CD4-positive, alpha-beta T cell treated with Interleukin-2 at 100 ng/mL for 4 hours (primary cell): ENCODE measurements around the gene TMEM183A.
"Not testable (repeated sequence)": the region's sequence is repeated elsewhere in the genome, so short reads cannot be mapped to it uniquely, and the experiment has no call there.

ENCODE experiments used
- DNase-seq: peaks from one replicate; pipeline ENCODE4 v3.0.0-alpha.2; 2020; ENCODE audit warnings: low spot score

Gene TMEM183A

DNA sequence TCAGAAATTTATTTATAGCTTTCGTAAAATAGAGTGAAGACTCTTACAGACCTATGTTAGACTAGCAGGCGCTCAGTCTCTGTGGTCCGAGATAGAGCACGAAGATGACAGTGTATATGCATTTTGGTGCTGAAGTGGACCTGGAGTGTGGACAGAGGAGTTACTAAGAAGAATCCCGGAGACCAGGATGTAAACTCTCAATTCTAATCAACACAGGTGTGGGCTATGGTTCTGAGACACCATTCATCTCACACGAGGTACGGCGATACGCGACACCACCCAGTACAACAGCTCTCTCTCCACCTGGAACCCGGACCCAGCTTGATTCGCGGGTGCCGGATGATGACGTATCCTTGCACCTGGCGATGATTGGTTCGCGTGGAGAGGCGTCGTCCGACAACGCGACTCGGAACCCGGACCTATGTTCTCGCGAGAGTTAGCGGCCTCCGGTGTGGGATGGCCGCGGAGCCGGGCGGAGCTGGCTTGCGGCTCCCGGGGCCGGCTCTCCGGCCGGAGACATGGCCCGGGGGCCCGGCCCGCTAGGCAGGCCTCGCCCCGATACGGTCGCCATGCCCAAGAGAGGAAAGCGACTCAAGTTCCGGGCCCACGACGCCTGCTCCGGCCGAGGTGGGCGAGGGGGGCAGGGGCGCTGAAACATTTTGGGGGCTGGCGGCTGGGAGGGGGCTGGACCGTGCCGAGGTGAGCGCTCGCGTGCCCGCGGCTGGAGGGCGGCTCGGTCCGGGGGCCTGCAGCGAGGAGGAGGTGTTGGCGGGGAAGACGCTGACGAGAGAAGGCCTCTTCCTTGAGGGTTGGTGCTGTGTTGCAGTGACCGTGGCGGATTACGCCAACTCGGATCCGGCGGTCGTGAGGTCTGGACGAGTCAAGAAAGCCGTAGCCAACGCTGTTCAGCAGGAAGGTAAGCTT is at the start of gene TMEM183A:
TMEM183A (plus strand) TSS at position 427 of the 924 bp plus-strand sequence; CDS start at position 519, 92 bp downstream.
- peak; percentile 96 for DNase-seq

- peak; percentile 93 for DNase-seq
Measured at GRCh38 chr1:202957733-202958543, 49.2 kb upstream of the TMEM183A start, which contains the start of gene ADIPOR1. Gene ADIPOR1 (minus strand): TSS chr1:202958312. CDS start chr1:202951070, 7,242 bp downstream.

DNA sequence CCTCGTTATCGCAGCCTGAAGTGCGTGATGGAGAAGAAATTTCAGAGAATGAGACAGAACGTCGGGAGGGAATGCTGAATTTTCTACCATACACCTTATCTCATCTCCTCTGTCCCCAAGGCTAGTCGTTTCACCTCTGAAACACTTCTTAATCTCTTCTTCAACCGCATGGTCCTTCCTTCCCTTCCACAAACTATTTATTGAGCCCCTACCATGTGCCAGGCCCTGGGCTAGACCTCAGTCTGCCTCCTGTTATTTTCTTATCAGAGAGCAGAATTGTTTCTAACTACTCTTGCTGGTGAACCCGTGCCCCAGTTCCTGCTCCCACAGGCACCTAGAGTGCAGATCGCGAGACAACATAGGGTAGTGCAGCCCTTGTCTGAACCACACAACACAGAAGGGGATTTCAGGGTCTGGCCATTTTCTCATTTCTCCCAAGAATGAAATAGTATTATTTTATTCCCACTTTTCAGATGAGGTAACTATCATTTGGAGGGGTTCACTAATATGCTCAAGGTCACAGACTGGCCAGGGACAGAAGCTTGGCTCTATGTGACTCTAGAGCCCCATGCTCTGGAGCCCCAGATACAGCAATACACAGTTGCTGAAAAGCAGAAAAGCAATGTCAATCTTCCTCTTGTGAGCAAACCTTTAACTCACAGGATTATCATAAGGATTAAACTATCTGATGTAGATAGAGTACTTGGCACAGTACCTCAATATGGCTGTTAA is 48.5 kb upstream of the TMEM183A start:
- DNase-seq: no peak

DNA sequence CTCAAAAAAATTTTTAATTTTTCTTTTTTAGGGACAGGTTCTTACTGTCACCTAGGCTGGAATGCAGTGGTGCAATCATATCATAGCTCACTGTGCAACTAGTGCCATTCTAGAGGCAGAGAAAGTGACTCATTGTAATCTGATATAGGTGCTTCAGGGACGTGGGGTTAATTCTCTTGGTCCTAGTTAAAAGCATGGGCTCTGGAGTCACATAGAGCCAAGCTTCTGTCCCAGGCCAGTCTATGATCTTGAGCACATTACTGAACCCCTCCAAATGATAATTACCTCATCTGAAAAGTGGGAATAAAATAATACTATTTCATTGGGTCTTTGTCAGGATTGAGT is 47.9 kb upstream of the TMEM183A start:
- DNase-seq: no peak

GRCh38 chr1:202961220-202961880 is 45.8 kb upstream of the TMEM183A start:
- no peak for DNase-seq

- no peak for DNase-seq
Measured at GRCh38 chr1:202964791-202965410, 42.3 kb upstream of the TMEM183A start.

- no peak for DNase-seq
Measured at GRCh38 chr1:202965422-202965821, 41.8 kb upstream of the TMEM183A start.

GRCh38 chr1:202966006-202966898 is 40.9 kb upstream of the TMEM183A start:
- no peak for DNase-seq

DNA sequence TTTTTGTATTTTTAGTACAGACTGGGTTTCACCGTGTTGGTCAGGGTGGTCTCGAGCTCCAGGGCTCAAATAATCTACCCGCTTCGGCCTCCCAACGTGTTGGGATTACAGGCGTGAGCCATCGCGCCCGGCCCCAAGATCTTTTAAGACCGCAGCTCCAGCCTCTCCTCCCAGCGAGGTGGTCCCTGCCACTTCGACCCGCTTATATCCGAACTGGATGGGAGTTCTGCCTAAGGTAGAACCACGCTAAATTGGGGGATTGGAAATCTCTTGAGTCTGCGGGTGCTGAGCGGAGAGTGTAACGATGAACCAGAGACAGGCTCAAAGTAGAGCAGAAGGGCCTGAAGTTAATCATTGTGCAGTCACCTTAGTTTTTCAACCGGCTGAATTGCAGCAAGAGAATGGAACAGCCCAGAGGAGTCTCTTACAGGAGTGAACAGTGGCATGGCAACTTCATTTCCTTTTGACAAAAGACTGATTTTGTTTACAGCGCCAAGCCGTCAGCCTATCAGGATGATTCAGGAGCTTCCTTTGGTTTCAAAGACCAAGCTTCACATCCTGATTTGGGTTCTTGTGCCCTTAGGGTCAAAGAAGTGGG is 39.4 kb upstream of the TMEM183A start:
- peak; percentile 35 for DNase-seq

DNA sequence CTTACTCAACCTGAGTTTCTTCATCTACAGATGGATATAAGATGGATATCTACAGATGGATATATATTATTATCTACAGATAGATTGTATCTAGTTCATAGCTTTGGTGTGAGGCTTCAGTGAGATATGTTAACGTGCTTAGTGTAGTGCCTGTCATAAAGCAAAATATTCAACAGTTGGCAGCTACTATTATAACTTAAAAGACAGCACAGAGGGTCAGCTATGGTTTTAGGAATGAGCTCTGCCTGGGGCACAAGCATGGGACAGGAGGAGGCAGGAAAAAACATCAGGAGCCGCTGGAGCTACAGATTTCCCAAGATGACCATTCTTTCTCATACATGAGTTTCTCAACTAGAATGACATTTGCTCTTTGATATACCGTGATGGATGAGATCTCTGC is 38.8 kb upstream of the TMEM183A start:
- no peak for DNase-seq

GRCh38 chr1:202968895-202969295 is 38.3 kb upstream of the TMEM183A start:
- peak; percentile 40 for DNase-seq

GRCh38 chr1:202972046-202972445 is 35.1 kb upstream of the TMEM183A start:
- no peak for DNase-seq

GRCh38 chr1:202974856-202975255 is 32.3 kb upstream of the TMEM183A start:
- no peak for DNase-seq

DNA sequence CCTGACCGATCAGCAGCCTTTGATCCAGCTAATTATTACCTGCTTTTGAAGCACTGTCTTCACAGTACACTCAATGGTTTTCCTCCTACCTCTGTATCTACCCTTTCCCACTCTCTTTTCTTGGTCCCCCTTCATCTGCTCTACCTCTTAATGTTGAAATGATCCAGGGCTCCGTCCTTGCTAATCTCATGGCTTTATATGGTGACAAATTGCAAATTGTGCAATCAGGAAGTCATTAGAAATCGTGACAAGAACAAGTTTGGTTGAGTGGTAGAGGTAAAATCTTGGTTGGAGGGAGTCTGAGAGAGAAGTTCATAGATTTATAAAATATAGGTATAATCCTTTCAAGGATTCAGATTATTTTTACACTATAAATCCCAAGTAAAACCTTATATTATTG is 30.5 kb upstream of the TMEM183A start:
- no peak for DNase-seq

DNA sequence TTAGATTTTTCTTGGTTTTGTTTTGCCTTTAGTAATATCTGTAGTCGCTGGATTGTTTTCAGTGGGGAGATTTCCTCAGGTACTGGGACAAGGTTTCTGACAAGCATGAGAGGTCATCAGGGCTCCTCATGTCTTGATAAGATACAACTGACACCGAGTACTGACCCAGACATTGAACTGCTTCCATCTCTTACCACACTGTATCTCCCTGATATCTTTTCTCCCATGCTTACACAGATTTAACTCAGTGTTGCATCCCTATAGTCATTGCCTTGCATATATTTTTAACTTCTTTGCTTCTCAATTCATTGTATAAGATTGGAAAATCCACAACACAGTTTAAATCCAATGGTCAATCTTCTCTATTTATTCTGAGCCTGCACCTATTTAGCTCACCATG is 27.7 kb upstream of the TMEM183A start:
- DNase-seq: no peak

DNA sequence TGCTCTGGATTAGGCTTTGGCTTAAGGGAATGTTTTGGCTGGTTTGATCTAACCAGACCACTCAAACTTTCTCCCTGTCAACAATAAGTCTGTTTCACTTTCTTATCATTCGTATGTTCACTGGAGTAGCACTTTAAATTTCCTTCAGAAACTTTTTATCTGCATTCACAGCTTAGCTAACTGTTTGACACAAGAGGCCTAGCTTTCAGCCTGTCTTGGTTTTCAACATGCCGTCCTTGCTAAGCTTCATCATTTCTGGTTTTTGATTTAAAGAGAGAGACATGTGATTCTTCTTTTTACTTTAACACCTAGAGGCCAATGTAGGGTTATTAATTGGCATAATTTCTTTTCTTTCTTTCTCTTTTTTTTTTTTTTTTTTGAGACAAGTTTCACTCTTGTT is 25.2 kb upstream of the TMEM183A start:
- no peak for DNase-seq

- no peak for DNase-seq
Measured at GRCh38 chr1:202982715-202983430, 24.3 kb upstream of the TMEM183A start.

DNA sequence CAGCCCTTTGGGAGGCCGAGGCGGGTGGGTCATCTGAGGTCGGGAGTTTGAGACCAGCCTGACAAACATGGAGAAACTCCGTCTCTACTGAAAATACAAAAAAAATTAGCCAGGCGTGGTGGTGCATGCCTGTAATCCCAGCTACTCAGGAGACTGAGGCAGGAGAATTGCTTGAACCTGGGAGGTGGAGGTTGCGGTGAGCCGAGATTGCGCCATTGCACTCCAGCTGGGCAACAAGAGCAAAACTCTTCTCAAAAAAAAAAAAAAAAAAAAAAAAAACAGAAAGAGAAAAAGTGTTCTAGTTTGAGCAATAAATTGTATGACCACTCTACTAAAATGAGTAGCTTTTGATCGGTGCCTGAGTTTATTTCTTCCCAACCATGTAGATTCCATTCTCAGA is 21.1 kb upstream of the TMEM183A start:
- DNase-seq: not testable (repeated sequence)

GRCh38 chr1:202987255-202987654 is 19.9 kb upstream of the TMEM183A start:
- DNase-seq: no peak
